Measurements from ENCODE around the gene ARID1B. TPM values are rescaled to one million over a fixed set of nuclear protein-coding genes. Genes with fewer than 3 reads are reported as not detected.

The ARID1B gene
- total RNA-seq, 1 experiment from 2014 or later: 63.9 TPM

DNA sequence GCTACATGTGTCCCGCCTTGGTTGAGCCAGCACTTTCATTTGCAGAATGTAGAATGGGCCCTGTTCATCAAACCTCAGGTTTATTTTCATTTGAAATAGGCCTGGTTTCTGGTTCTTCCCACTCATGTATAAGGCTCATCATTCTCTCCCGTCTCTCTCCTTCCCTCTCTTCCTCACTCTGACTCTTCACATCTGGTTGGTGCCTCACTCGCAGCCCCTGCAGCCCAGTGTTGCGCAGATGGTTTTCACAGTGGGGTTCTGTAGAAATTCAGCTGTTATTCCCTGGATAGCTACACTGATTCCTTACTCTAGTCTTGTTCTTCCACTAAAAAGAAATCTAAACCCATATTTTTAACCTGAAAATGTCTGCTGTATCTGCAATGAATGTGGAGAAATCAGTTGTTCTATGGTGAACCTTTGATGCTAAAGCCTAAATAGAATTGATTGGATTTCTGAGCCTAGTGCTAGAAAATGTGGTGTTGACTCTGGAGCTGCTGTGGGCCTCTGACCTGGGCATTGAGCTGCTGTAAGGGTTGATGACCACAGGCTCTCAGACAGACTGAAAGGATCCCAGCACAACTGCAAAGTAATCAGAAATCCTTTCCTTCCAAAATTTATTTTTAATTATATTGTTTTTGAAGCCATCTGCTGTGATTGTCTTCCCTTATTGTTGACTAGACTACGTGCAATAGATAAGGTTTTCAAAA lies 395.8 kb downstream of the ARID1B start:
- ChIA-PET POLR2A (interaction anchor here (0.9 to 1.0 kb wide), 2 partner anchors 14 to 21 kb away, joined by 3 to 5 read pairs; no protein-coding TSS in a partner anchor), CTCF (interaction anchor here (0.5 kb wide), 1 partner anchor 8 kb away, joined by 4 read pairs; no protein-coding TSS in a partner anchor)
- TF ChIP-seq, protein P1, sequence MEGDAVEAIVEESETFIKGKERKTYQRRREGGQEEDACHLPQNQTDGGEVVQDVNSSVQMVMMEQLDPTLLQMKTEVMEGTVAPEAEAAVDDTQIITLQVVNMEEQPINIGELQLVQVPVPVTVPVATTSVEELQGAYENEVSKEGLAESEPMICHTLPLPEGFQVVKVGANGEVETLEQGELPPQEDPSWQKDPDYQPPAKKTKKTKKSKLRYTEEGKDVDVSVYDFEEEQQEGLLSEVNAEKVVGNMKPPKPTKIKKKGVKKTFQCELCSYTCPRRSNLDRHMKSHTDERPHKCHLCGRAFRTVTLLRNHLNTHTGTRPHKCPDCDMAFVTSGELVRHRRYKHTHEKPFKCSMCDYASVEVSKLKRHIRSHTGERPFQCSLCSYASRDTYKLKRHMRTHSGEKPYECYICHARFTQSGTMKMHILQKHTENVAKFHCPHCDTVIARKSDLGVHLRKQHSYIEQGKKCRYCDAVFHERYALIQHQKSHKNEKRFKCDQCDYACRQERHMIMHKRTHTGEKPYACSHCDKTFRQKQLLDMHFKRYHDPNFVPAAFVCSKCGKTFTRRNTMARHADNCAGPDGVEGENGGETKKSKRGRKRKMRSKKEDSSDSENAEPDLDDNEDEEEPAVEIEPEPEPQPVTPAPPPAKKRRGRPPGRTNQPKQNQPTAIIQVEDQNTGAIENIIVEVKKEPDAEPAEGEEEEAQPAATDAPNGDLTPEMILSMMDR (IDR thresholded peaks at IDR 0.05; ENCODE audit: unreplicated experiment): no peak
- Mint-ChIP-seq H3K36me3 (ENCODE audit: insufficient read depth, unreplicated experiment) (peaks cover 31% of the 10 kb centered on the region), H3K9me3 (ENCODE audit: unreplicated experiment) (no peaks in the 10 kb centered on the region), H3K4me1 (ENCODE audit: insufficient read depth, unreplicated experiment) (no peaks in the 10 kb centered on the region), H3K27ac (ENCODE audit: low read depth, unreplicated experiment) (no peak overlapping the region), H3K27me3 (ENCODE audit: insufficient read depth, unreplicated experiment) (no peaks in the 10 kb centered on the region), H3K4me3 (ENCODE audit: unreplicated experiment) (no peak overlapping the region)
- no peak for DNase-seq (ENCODE audit: unreplicated experiment)
- intact Hi-C loops (cut with micrococcal nuclease): no loop called here
- no TSS peak for BruUV-seq (replicated peaks)

DNA sequence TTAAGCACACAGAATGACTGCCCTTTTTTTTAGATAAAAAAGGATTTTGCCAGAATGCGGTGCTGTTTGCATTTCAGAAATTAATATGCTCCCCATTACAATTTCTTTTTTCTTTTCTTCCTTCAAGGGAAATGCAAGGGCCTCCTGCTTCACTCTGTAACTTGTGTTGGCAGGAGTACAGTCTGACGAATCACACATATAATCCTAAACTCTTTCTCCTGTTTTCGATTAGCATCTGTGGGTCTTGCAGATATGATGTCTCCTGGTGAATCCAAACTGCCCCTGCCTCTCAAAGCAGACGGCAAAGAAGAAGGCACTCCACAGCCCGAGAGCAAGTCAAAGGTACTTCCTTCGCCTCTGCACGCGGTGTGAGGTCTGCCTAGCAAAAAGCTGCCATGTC lies 396.6 kb downstream of the ARID1B start:
- no peak overlapping the region for H3K4me3 Mint-ChIP-seq (ENCODE audit: unreplicated experiment)
- TF ChIP-seq, protein P1 (IDR thresholded peaks at IDR 0.05; ENCODE audit: unreplicated experiment): no peak
- BruUV-seq (replicated peaks): no TSS peak
- no peaks in the 10 kb centered on the region for H3K9me3 Mint-ChIP-seq (ENCODE audit: unreplicated experiment)
- intact Hi-C loops (cut with micrococcal nuclease): no loop called here
- ChIA-PET POLR2A (no interaction called here), CTCF (no interaction called here)
- H3K27me3 Mint-ChIP-seq (ENCODE audit: insufficient read depth, unreplicated experiment): no peaks in the 10 kb centered on the region
- no peaks in the 10 kb centered on the region for H3K4me1 Mint-ChIP-seq (ENCODE audit: insufficient read depth, unreplicated experiment)
- no peak for DNase-seq (ENCODE audit: unreplicated experiment)
- H3K27ac Mint-ChIP-seq (ENCODE audit: low read depth, unreplicated experiment): no peak overlapping the region
- H3K36me3 Mint-ChIP-seq (ENCODE audit: insufficient read depth, unreplicated experiment): peaks cover 23% of the 10 kb centered on the region

DNA sequence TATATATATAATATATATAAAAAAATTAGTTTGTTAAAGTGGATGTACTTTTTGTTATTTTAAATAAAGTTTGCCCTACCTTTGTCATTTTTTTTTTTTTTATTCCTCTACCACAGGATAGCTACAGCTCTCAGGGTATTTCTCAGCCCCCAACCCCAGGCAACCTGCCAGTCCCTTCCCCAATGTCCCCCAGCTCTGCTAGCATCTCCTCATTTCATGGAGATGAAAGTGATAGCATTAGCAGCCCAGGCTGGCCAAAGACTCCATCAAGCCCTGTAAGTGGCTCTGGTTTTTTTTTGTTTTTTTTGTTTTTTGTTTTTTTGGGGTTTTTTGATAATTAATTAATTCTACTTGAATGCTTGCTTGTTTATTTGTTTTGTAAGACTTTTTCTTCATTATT lies 397.6 kb downstream of the ARID1B start:
- TF ChIP-seq, protein P1 (IDR thresholded peaks at IDR 0.05; ENCODE audit: unreplicated experiment): no peak
- Mint-ChIP-seq H3K4me1 (ENCODE audit: insufficient read depth, unreplicated experiment) (no peaks in the 10 kb centered on the region), H3K36me3 (ENCODE audit: insufficient read depth, unreplicated experiment) (peaks cover 14% of the 10 kb centered on the region), H3K27me3 (ENCODE audit: insufficient read depth, unreplicated experiment) (no peaks in the 10 kb centered on the region), H3K9me3 (ENCODE audit: unreplicated experiment) (no peaks in the 10 kb centered on the region), H3K4me3 (ENCODE audit: unreplicated experiment) (no peak overlapping the region), H3K27ac (ENCODE audit: low read depth, unreplicated experiment) (no peak overlapping the region)
- ChIA-PET POLR2A (interaction anchor here (0.7 kb wide), 1 partner anchor 10 kb away, joined by 3 read pairs; no protein-coding TSS in a partner anchor), CTCF (no interaction called here)
- BruUV-seq (replicated peaks): no TSS peak
- intact Hi-C loops (cut with micrococcal nuclease): no loop called here
- no peak for DNase-seq (ENCODE audit: unreplicated experiment)

DNA sequence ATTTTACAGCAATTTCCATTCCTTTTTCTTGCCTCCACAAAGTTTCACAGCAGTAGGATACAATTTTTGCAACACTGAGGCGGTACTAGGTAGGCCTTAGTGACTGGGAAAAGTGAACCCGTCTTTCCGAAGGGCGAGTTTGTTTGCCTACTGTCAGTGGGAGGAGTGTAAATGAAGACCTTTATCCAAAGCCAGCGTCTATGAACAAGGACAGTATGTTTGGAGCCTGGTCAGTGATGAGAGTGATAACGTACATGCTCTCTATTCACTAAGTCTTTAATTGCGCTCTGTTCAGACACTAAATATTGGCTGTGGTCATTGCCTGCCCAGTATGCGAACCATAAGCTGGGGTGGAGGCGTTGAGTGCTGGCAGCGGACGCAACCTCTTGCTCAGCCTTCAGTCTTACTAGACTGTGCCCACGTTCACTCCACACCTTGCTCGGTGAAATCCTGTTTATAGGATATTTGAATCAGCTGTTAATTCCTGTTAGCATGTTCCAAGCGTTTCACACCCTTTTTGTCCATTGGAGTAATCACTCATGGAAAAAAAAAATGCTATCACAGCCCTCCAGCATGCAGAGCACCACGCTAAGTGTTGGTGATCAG lies 400.7 kb downstream of the ARID1B start:
- intact Hi-C loops (cut with micrococcal nuclease): no loop called here
- H3K36me3 Mint-ChIP-seq (ENCODE audit: insufficient read depth, unreplicated experiment): peaks cover 15% of the 10 kb centered on the region
- no peaks in the 10 kb centered on the region for H3K9me3 Mint-ChIP-seq (ENCODE audit: unreplicated experiment)
- TF ChIP-seq, protein P1 (IDR thresholded peaks at IDR 0.05; ENCODE audit: unreplicated experiment): no peak
- no peak overlapping the region for H3K4me3 Mint-ChIP-seq (ENCODE audit: unreplicated experiment)
- peaks cover 10% of the 10 kb centered on the region for H3K4me1 Mint-ChIP-seq (ENCODE audit: insufficient read depth, unreplicated experiment)
- DNase-seq (ENCODE audit: unreplicated experiment): no peak
- POLR2A ChIA-PET: no interaction called here
- H3K27ac Mint-ChIP-seq (ENCODE audit: low read depth, unreplicated experiment): no peak overlapping the region
- H3K27me3 Mint-ChIP-seq (ENCODE audit: insufficient read depth, unreplicated experiment): no peaks in the 10 kb centered on the region
- BruUV-seq (replicated peaks): no TSS peak
- CTCF ChIA-PET: no interaction called here

All from MCF 10A (cell line).